ENCODE measurements around the gene SRGAP1.
"Not testable (repeated sequence)": the region's sequence is repeated elsewhere in the genome, so short reads cannot be mapped to it uniquely, and the experiment has no call there.

SRGAP1 gene

GRCh38 chr12:64018116-64018515, 173.6 kb downstream of the SRGAP1 start:
- H3K27ac Mint-ChIP-seq; H3K4me1 Mint-ChIP-seq (ENCODE audit: low read depth); H3K36me3 Mint-ChIP-seq (ENCODE audit: low read depth); H3K27me3 Mint-ChIP-seq; H3K9me3 Mint-ChIP-seq; H3K4me3 Mint-ChIP-seq: not testable (repeated sequence)

- Mint-ChIP-seq H3K4me3 (no peak overlapping the region), H3K4me1 (ENCODE audit: low read depth) (no peaks in the 10 kb centered on the region), H3K27ac (no peak overlapping the region), H3K36me3 (ENCODE audit: low read depth) (no peaks in the 10 kb centered on the region), H3K9me3 (no peaks in the 10 kb centered on the region), H3K27me3 (no peaks in the 10 kb centered on the region)
Measured at GRCh38 chr12:64018524-64018923, 174.0 kb downstream of the SRGAP1 start.

GRCh38 chr12:64019101-64019500, 174.6 kb downstream of the SRGAP1 start:
- Mint-ChIP-seq H3K4me1 (ENCODE audit: low read depth) (no peaks in the 10 kb centered on the region), H3K9me3 (no peaks in the 10 kb centered on the region), H3K27ac (no peak overlapping the region), H3K4me3 (no peak overlapping the region), H3K27me3 (no peaks in the 10 kb centered on the region), H3K36me3 (ENCODE audit: low read depth) (no peaks in the 10 kb centered on the region)

GRCh38 chr12:64019654-64020053, 175.2 kb downstream of the SRGAP1 start:
- Mint-ChIP-seq H3K9me3 (no peaks in the 10 kb centered on the region), H3K4me3 (no peak overlapping the region), H3K4me1 (ENCODE audit: low read depth) (no peaks in the 10 kb centered on the region), H3K27ac (no peak overlapping the region), H3K36me3 (ENCODE audit: low read depth) (no peaks in the 10 kb centered on the region), H3K27me3 (no peaks in the 10 kb centered on the region)

DNA sequence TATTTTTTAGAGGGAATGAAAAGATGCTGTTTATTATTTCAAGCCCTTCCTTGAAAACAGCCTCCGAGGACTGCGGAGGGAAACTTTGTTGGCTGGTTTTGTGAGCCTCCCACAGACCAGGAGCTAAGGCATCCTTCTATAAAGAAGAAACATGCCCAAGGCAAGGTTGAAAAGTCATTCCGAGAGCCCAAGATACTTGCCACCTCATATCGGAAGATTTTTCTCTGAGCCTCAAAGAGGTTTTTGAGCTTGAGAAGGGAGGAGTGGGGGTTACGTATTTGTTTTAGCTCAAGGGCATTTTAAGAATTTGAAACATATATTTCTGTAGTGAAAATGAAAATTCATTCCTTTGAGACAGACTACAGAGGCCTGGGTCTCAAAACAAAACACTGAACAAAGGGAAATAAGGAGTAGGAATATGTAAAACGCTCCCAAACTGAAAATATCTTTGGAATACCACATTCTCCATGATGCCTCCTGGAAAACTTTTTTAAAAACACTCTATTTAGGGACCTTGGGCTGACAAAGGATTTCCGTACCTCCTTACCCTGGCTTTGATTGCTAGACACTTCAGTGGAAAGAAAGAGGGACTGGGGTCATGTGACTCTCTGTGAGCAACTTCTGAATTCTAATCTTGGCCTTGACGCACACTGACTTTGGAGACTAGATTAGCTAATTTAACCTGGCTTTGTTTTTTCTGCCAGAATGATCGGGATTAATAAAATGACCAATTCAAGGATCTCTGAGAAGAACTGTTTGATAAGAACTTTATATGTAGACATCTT, 180.9 kb downstream of the SRGAP1 start:
- no peak overlapping the region for H3K27ac Mint-ChIP-seq
- H3K4me3 Mint-ChIP-seq = no peak overlapping the region
- H3K9me3 Mint-ChIP-seq = no peaks in the 10 kb centered on the region
- no peaks in the 10 kb centered on the region for H3K36me3 Mint-ChIP-seq (ENCODE audit: low read depth)
- H3K4me1 Mint-ChIP-seq (ENCODE audit: low read depth) = no peaks in the 10 kb centered on the region
- H3K27me3 Mint-ChIP-seq = no peaks in the 10 kb centered on the region

DNA sequence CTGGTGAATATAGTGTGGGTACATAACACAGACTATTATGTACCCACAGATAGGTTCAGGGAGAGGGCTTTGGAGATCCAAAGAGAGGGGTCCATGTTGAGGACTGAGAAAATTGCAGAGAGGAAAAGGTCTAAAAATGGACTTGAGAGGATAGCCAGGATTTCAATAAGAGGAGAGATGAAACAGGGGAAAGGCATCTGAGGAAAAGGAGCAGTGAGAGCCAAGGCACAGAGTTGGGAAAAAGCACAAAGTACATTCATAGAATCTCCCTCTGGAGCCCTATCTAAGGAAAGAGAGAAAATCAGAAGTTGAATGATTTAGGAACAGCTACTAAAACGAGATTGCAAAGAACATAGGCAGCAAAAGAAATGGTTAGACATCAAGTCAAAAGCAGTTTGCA, 182.8 kb downstream of the SRGAP1 start:
- H3K4me1 Mint-ChIP-seq (ENCODE audit: low read depth) = no peaks in the 10 kb centered on the region
- H3K9me3 Mint-ChIP-seq = no peaks in the 10 kb centered on the region
- H3K4me3 Mint-ChIP-seq = no peak overlapping the region
- no peaks in the 10 kb centered on the region for H3K27me3 Mint-ChIP-seq
- no peak overlapping the region for H3K27ac Mint-ChIP-seq
- no peaks in the 10 kb centered on the region for H3K36me3 Mint-ChIP-seq (ENCODE audit: low read depth)

DNA sequence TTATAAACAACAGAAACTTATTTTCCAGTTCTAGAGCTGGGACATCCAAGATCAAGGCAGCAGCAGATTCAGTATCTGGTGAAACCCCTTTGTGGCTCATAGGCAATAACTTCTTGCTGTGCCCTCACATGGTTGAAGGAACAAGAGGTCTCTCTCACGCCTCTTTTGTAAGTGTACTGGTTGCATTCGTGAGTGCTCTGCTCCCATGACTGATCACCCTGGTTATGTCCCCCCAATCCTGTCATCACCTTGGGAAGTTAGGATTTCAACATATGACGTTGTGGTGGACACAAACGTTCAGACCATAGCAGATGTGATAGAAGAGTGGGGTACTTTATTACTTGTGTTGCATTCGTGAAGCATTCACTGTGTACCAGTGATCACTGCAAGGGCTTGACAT, 184.0 kb downstream of the SRGAP1 start:
- H3K27ac Mint-ChIP-seq = no peak overlapping the region
- H3K4me3 Mint-ChIP-seq = no peak overlapping the region
- H3K27me3 Mint-ChIP-seq = no peaks in the 10 kb centered on the region
- H3K9me3 Mint-ChIP-seq = no peaks in the 10 kb centered on the region
- H3K4me1 Mint-ChIP-seq (ENCODE audit: low read depth) = no peaks in the 10 kb centered on the region
- H3K36me3 Mint-ChIP-seq (ENCODE audit: low read depth) = no peaks in the 10 kb centered on the region

DNA sequence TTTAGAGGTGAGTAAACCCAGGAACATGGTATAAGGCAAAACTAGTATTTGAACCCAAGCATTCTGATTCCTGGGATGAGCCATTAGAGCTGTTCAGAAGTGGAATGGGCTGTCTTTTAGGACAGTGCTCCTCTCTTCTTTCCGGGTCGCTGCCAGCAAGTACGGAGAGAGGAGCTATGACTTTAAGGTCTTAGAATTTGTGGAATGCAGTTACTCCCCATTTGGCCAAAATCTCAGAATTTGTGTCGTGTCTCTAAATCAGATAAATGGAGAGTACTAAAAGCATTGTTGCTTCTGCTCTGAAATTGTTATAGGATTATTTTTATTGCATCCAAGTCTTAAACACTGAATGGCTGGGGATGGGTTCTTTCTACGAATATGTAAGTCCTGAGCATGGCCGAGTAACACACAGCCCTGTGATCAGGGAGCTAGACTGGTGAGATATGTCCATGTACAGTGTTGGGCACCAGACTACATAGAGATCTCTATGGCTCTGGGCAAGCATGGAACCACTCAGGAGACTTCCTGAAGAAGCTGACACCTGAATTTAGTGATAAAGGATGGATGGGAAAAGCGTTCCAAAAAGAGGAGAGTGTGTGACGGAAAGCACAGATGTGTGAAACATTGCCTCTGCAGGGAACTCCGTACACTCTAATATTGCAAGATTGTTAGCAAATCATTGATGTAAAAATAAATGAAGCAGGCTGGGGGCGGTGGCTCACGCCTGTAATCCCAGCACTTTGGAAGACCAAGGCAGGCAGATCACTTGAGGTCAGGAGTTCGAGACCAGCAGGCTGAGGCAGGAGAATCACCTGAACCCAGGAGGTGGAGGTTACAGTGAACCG, 184.7 kb downstream of the SRGAP1 start:
- no peak overlapping the region for H3K4me3 Mint-ChIP-seq
- H3K27ac Mint-ChIP-seq = no peak overlapping the region
- H3K27me3 Mint-ChIP-seq = no peaks in the 10 kb centered on the region
- H3K4me1 Mint-ChIP-seq (ENCODE audit: low read depth) = no peaks in the 10 kb centered on the region
- H3K36me3 Mint-ChIP-seq (ENCODE audit: low read depth) = no peaks in the 10 kb centered on the region
- H3K9me3 Mint-ChIP-seq = no peaks in the 10 kb centered on the region

GRCh38 chr12:64030155-64030554, 185.7 kb downstream of the SRGAP1 start:
- Mint-ChIP-seq H3K36me3 (ENCODE audit: low read depth) (no peaks in the 10 kb centered on the region), H3K9me3 (no peaks in the 10 kb centered on the region), H3K4me3 (no peak overlapping the region), H3K27me3 (no peaks in the 10 kb centered on the region), H3K4me1 (ENCODE audit: low read depth) (no peaks in the 10 kb centered on the region), H3K27ac (no peak overlapping the region)

GRCh38 chr12:64034056-64034455, 189.6 kb downstream of the SRGAP1 start:
- not testable (repeated sequence) for H3K27ac Mint-ChIP-seq; H3K4me3 Mint-ChIP-seq; H3K27me3 Mint-ChIP-seq; H3K36me3 Mint-ChIP-seq (ENCODE audit: low read depth); H3K9me3 Mint-ChIP-seq; H3K4me1 Mint-ChIP-seq (ENCODE audit: low read depth)

- no peaks in the 10 kb centered on the region for H3K9me3 Mint-ChIP-seq
- no peaks in the 10 kb centered on the region for H3K36me3 Mint-ChIP-seq (ENCODE audit: low read depth)
- H3K27me3 Mint-ChIP-seq = no peaks in the 10 kb centered on the region
- H3K27ac Mint-ChIP-seq = no peak overlapping the region
- no peaks in the 10 kb centered on the region for H3K4me1 Mint-ChIP-seq (ENCODE audit: low read depth)
- no peak overlapping the region for H3K4me3 Mint-ChIP-seq
Measured at GRCh38 chr12:64034901-64035576, 190.5 kb downstream of the SRGAP1 start.

- no peaks in the 10 kb centered on the region for H3K9me3 Mint-ChIP-seq
- no peak overlapping the region for H3K27ac Mint-ChIP-seq
- no peaks in the 10 kb centered on the region for H3K4me1 Mint-ChIP-seq (ENCODE audit: low read depth)
- no peak overlapping the region for H3K4me3 Mint-ChIP-seq
- H3K27me3 Mint-ChIP-seq = no peaks in the 10 kb centered on the region
- no peaks in the 10 kb centered on the region for H3K36me3 Mint-ChIP-seq (ENCODE audit: low read depth)
Measured at GRCh38 chr12:64036414-64036813, 191.9 kb downstream of the SRGAP1 start.

DNA sequence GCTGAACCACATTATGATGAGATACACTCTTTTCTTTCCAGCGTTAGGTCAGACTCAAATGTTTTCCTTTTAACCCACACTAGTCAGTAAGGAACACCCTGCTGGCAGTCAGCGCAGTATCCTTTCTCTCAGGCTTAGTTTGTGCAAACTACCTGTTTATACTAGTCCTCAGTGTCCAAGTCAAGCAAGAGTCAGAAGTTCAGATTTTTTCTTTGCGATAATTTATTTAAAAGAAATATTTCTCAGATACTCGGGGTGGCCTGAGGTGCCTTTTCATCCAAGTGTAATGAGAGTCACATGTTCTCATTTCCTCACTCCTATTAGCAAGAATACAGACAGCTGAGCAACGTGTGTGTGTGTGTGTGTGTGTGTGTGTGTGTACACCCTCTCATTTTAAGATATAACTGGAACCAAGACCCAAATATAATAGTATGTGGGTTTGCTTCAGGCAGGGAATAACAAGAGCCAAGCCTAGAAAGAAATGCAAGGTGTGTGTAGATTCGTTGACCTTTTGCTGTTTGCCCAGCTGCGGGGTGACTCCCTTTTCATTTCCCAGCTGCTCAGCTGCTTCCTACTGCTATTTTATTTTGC, 194.9 kb downstream of the SRGAP1 start:
- Mint-ChIP-seq H3K27ac (no peak overlapping the region), H3K4me3 (no peak overlapping the region)

GRCh38 chr12:64042911-64043310, 198.4 kb downstream of the SRGAP1 start:
- no peaks in the 10 kb centered on the region for H3K9me3 Mint-ChIP-seq
- H3K36me3 Mint-ChIP-seq (ENCODE audit: low read depth) = no peaks in the 10 kb centered on the region
- no peaks in the 10 kb centered on the region for H3K4me1 Mint-ChIP-seq (ENCODE audit: low read depth)
- no peak overlapping the region for H3K27ac Mint-ChIP-seq
- no peak overlapping the region for H3K4me3 Mint-ChIP-seq
- H3K27me3 Mint-ChIP-seq = peaks cover 5% of the 10 kb centered on the region

More for the DNA sequence above, 194.9 kb downstream of the SRGAP1 start:
- Mint-ChIP-seq H3K4me1 (ENCODE audit: low read depth) (no peaks in the 10 kb centered on the region), H3K27me3 (peaks cover 5% of the 10 kb centered on the region), H3K9me3 (no peaks in the 10 kb centered on the region), H3K36me3 (ENCODE audit: low read depth) (no peaks in the 10 kb centered on the region)

- Mint-ChIP-seq H3K36me3 (ENCODE audit: low read depth) (no peaks in the 10 kb centered on the region), H3K4me1 (ENCODE audit: low read depth) (no peaks in the 10 kb centered on the region), H3K4me3 (no peak overlapping the region), H3K27ac (no peak overlapping the region), H3K27me3 (peaks cover 8% of the 10 kb centered on the region), H3K9me3 (no peaks in the 10 kb centered on the region)
Measured at GRCh38 chr12:64044191-64044590, 199.7 kb downstream of the SRGAP1 start.
